Measurements from ENCODE around the gene PHKB.

GRCh38 chr16:47483616-47484015 is 22.5 kb downstream of the PHKB start:
- TF ChIP-seq TAF1 (IDR thresholded peaks at IDR 0.05; ENCODE audit: borderline replicate concordance, low read depth, low read length), result no peak
- no peak for TF ChIP-seq POLR2AphosphoS5 (IDR thresholded peaks at IDR 0.05; ENCODE audit: low read depth, low read length)
- TF ChIP-seq POLR2A (IDR thresholded peaks at IDR 0.05; ENCODE audit: low read depth, low read length), result no peak

Data from GM12892 (cell line).